GM19193 (cell line): ENCODE results near the gene PTPRK.

Experiments
- POLR2A ChIP-seq: IDR thresholded peaks from 4 replicates; pipeline ENCODE4 v1.6.1; 2011; ENCODE audit not compliant: insufficient read depth, insufficient read length; ENCODE audit errors: extremely low read depth

PTPRK gene

GRCh38 chr6:128018821-128019220 lies 501.6 kb downstream of the PTPRK start:
- no peak for TF ChIP-seq POLR2A

- no peak for TF ChIP-seq POLR2A
Measured at GRCh38 chr6:128017288-128017687, 503.1 kb downstream of the PTPRK start.

GRCh38 chr6:128007658-128008057 lies 512.7 kb downstream of the PTPRK start:
- TF ChIP-seq POLR2A = no peak

GRCh38 chr6:128005009-128005408 lies 515.4 kb downstream of the PTPRK start:
- no peak for TF ChIP-seq POLR2A

GRCh38 chr6:128000363-128000762 lies 520.0 kb downstream of the PTPRK start:
- no peak for TF ChIP-seq POLR2A

GRCh38 chr6:127998985-127999384 lies 521.4 kb downstream of the PTPRK start:
- no peak for TF ChIP-seq POLR2A

GRCh38 chr6:127997496-127998164 lies 522.8 kb downstream of the PTPRK start:
- TF ChIP-seq POLR2A = no peak

GRCh38 chr6:127996925-127997324 lies 523.5 kb downstream of the PTPRK start:
- no peak for TF ChIP-seq POLR2A

- no peak for TF ChIP-seq POLR2A
Measured at GRCh38 chr6:127992144-127992543, 528.3 kb downstream of the PTPRK start.

- TF ChIP-seq POLR2A = no peak
Measured at GRCh38 chr6:127990074-127990473, 530.3 kb downstream of the PTPRK start.

- TF ChIP-seq POLR2A = no peak
Measured at GRCh38 chr6:127980996-127981395, 539.4 kb downstream of the PTPRK start.

- no peak for TF ChIP-seq POLR2A
Measured at GRCh38 chr6:127976796-127977195, 543.6 kb downstream of the PTPRK start.

GRCh38 chr6:127976111-127976510 lies 544.3 kb downstream of the PTPRK start:
- no peak for TF ChIP-seq POLR2A

- TF ChIP-seq POLR2A = no peak
Measured at GRCh38 chr6:127972815-127973214, 547.6 kb downstream of the PTPRK start.

GRCh38 chr6:127971945-127972391 lies 548.4 kb downstream of the PTPRK start:
- no peak for TF ChIP-seq POLR2A

- TF ChIP-seq POLR2A = no peak
Measured at GRCh38 chr6:127971386-127971785, 549.0 kb downstream of the PTPRK start.

- no peak for TF ChIP-seq POLR2A
Measured at GRCh38 chr6:127969701-127970100, 550.7 kb downstream of the PTPRK start.
